Smooth muscle cell (in vitro differentiated cells): Measurements from ENCODE around the gene TMEM98. TPM values are rescaled to one million over a fixed set of nuclear protein-coding genes. Genes with fewer than 3 reads are reported as not detected.
"Not testable (repeated sequence)": the region's sequence is repeated elsewhere in the genome, so short reads cannot be mapped to it uniquely, and the experiment has no call there.

Source experiments
- DNase-seq: peaks from one replicate; lab custom pipeline; 2025; ENCODE audit not compliant: unreplicated experiment; lab: John Stamatoyannopoulos, UW
- H2AFZ ChIP-seq: fragments of 200-600 bp; sonication (generic); 2 replicates; pipeline ENCODE4 v1.6.0; 2016; ENCODE audit warnings: antibody characterized with exemption, low read depth, mild to moderate bottlenecking
- H3F3A ChIP-seq: fragments of 200-600 bp; sonication (generic); 2 replicates; pipeline ENCODE4 v1.6.0; 2017; ENCODE audit warnings: antibody characterized with exemption, low read depth
- H3K27ac ChIP-seq: fragments of 200-600 bp; sonication (generic); 2 replicates; pipeline ENCODE4 v1.5.1; 2016; ENCODE audit warnings: low read depth, mild to moderate bottlenecking
- H3K27me3 ChIP-seq: fragments of 200-600 bp; sonication (generic); 2 replicates; pipeline ENCODE4 v1.6.1; 2016; ENCODE audit warnings: low read depth, mild to moderate bottlenecking
- H3K36me3 ChIP-seq: fragments of 200-600 bp; sonication (generic); 2 replicates; pipeline ENCODE4 v1.5.1; 2016; ENCODE audit warnings: low read depth
- H3K4me1 ChIP-seq: fragments of 200-600 bp; sonication (generic); 2 replicates; pipeline ENCODE4 v1.5.1; 2016; ENCODE audit warnings: low read depth
- H3K4me2 ChIP-seq: fragments of 200-600 bp; sonication (generic); 2 replicates; pipeline ENCODE4 v1.6.0; 2016; ENCODE audit warnings: mild to moderate bottlenecking
- H3K4me3 ChIP-seq: fragments of 200-600 bp; sonication (generic); 2 replicates; pipeline ENCODE4 v1.5.1; 2016; ENCODE audit warnings: mild to moderate bottlenecking
- H3K79me2 ChIP-seq: fragments of 200-600 bp; sonication (generic); 2 replicates; pipeline ENCODE4 v1.6.0; 2016; ENCODE audit warnings: low read depth, mild to moderate bottlenecking
- H3K9ac ChIP-seq: fragments of 200-600 bp; sonication (generic); 2 replicates; pipeline ENCODE4 v1.6.0; 2016; ENCODE audit warnings: low read depth
- H3K9me3 ChIP-seq: fragments of 200-600 bp; sonication (generic); replicated peaks from 2 replicates; pipeline ENCODE4 v1.5.1; 2016; ENCODE audit warnings: low read depth
- H4K20me1 ChIP-seq: fragments of 200-600 bp; sonication (generic); 2 replicates; pipeline ENCODE4 v1.6.0; 2016; ENCODE audit warnings: low read depth
- CTCF ChIP-seq: fragments of 200-600 bp; sonication (generic); IDR thresholded peaks from 2 replicates; pipeline ENCODE4 v1.5.1; 2017; ENCODE audit warnings: borderline replicate concordance, mild to moderate bottlenecking, antibody characterized with exemption; ENCODE audit not compliant: insufficient read depth, poor library complexity, severe bottlenecking
- WGBS: methylation state at CpG from one replicate; pipeline ENCODE4 v1.1.7; 2016; ENCODE audit warnings: low lambda C conversion rate; 5-methylcytosine and 5-hydroxymethylcytosine counted together
- polyA plus RNA-seq: library from polyadenylated mRNA; unstranded; fragments of >200 nt; fragmentation: Nextera tagmentation; extraction: Ambion mirVana; gene quantifications from 2 replicates; pipeline ENCODE4 v1.2.1, GENCODE V29; 2016
- total RNA-seq: library from RNA; depleted of rRNA; stranded (reverse); fragments of >200 nt; gene quantifications from 2 replicates; pipeline ENCODE4 v1.2.3, GENCODE V29; 2014

The TMEM98 gene
- total and polyA plus RNA-seq, 2 experiments from 2014 or later = 190 to 222 TPM

DNA sequence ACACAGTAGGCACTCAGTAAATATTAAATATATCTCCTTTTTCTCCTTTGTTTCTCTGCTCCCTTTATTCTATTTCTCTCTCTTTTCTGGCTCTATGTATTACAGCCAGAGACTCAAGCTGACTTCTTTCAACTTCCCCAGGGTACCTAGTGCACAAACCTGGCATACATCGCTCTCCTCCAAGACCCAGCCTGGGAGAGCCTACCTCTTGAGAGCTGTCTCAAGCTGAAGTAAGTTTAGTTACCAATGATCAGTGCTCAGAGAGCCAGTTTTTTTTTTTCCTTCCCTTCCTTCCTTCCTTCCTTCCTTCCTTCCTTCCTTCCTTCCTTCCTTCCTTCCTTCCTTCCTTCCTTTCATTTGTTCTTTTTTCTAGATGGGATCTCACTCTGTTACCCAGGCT lies 19.8 kb downstream of the TMEM98 start:
- Histone ChIP-seq H3K27ac (no peak overlapping the region), H3K4me1 (peaks cover 12% of the 10 kb centered on the region), H3F3A (peaks cover 7% of the 10 kb centered on the region), H3K27me3 (no peaks in the 10 kb centered on the region), H2AFZ (no peak overlapping the region), H3K9ac (no peak overlapping the region), H3K4me2 (no peak overlapping the region), H3K36me3 (no peaks in the 10 kb centered on the region), H3K4me3 (no peak overlapping the region), H4K20me1 (no peaks in the 10 kb centered on the region), H3K79me2 (no peaks in the 10 kb centered on the region), H3K9me3 (no peaks in the 10 kb centered on the region)
- WGBS = 96% methylated on average over 1 of the region's 1 CpG
- no peak for DNase-seq
- TF ChIP-seq CTCF = no peak

DNA sequence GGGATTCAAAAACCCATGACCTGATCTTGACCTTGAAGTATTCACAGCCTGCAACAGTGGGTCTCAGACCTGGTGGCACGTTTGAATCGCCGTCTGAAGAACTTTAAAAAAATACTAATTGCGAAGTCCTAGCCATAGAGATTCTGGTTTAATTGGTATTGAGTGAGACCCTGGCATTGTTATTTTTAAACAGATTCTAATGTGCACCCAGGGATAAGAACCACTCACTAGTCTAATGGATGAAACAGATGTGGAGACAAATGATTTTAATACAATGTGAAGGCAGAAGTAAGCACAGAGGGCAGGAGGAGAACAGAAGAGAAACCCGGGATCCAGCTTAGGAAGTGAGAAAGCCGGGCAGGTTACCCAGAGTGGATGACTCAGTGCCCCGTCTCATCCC lies 21.2 kb downstream of the TMEM98 start:
- Histone ChIP-seq H3K79me2 (no peaks in the 10 kb centered on the region), H3K9me3 (no peaks in the 10 kb centered on the region), H2AFZ (no peak overlapping the region), H3K4me3 (no peak overlapping the region), H3K4me2 (no peak overlapping the region), H3F3A (peaks cover 4% of the 10 kb centered on the region), H3K27ac (no peak overlapping the region), H3K4me1 (peaks cover 4% of the 10 kb centered on the region), H3K27me3 (no peaks in the 10 kb centered on the region), H4K20me1 (no peaks in the 10 kb centered on the region), H3K36me3 (no peaks in the 10 kb centered on the region), H3K9ac (no peak overlapping the region)
- TF ChIP-seq CTCF = no peak
- WGBS = 86% methylated on average over 7 of the region's 7 CpGs
- DNase-seq = no peak

GRCh38 chr17:32952491-32952890 lies 24.5 kb downstream of the TMEM98 start:
- not testable (repeated sequence) for H3K4me1 ChIP-seq, H3K27ac ChIP-seq, H3K4me2 ChIP-seq, H3F3A ChIP-seq, H3K9me3 ChIP-seq, H3K9ac ChIP-seq, H3K4me3 ChIP-seq, DNase-seq, H2AFZ ChIP-seq, H3K27me3 ChIP-seq, H3K36me3 ChIP-seq, H4K20me1 ChIP-seq, H3K79me2 ChIP-seq
- WGBS = 93% methylated on average over 1 of the region's 1 CpG

- Histone ChIP-seq H3K4me1 (no peaks in the 10 kb centered on the region), H3K9ac (no peak overlapping the region), H3K4me3 (no peak overlapping the region), H3K27ac (no peak overlapping the region), H3K79me2 (no peaks in the 10 kb centered on the region), H3K27me3 (no peaks in the 10 kb centered on the region), H3K4me2 (no peak overlapping the region), H3K9me3 (no peaks in the 10 kb centered on the region), H4K20me1 (no peaks in the 10 kb centered on the region), H2AFZ (no peak overlapping the region), H3F3A (no peaks in the 10 kb centered on the region), H3K36me3 (no peaks in the 10 kb centered on the region)
- DNase-seq = no peak
- TF ChIP-seq CTCF = no peak
Observed at GRCh38 chr17:32953045-32953444, 25.1 kb downstream of the TMEM98 start.
